Right atrium auricular region (tissue), 2 donors: ENCODE results near the gene TIMELESS. TPM values are rescaled to one million over a fixed set of nuclear protein-coding genes. Genes with fewer than 3 reads are reported as not detected.

Source experiments
- DNase-seq: peaks from one replicate; pipeline ENCODE4 v3.0.0-alpha.2; 2019; ENCODE audit warnings: low spot score
- H3K27ac ChIP-seq, 2 donors: fragments of 200-600 bp; sonication (generic); 1 replicate in 1 of 2; 2 replicates in 1 of 2; pipeline ENCODE4 v1.5.1; 2016 to 2019
- H3K27me3 ChIP-seq, 2 donors: fragments of 200-600 bp; sonication (generic); one replicate each; pipeline versions ENCODE4 v1.5.1 to v1.6.0; 2017 to 2019
- H3K36me3 ChIP-seq: fragments of 200-600 bp; sonication (generic); one replicate; pipeline ENCODE4 v1.5.1; 2016
- H3K4me1 ChIP-seq, 2 donors: fragments of 200-600 bp; sonication (generic); one replicate each; pipeline versions ENCODE4 v1.5.1 to v1.6.0; 2017 to 2019
- H3K4me3 ChIP-seq, 2 donors: fragments of 200-600 bp; sonication (generic); 1 replicate in 1 of 2; 2 replicates in 1 of 2; pipeline ENCODE4 v1.5.1; 2017 to 2019; ENCODE audit warnings: mild to moderate bottlenecking in 1 of 2, moderate library complexity in 1 of 2
- H3K9me3 ChIP-seq, 2 donors: fragments of 200-600 bp; sonication (generic); one replicate each; pipeline ENCODE4 v1.5.1; 2019
- CTCF ChIP-seq, 2 donors: fragments of 200-600 bp; sonication (generic); IDR thresholded peaks; one replicate each; pipeline ENCODE4 v1.5.1; 2019; ENCODE audit warnings: antibody characterized with exemption in 2 of 2
- total RNA-seq, 2 donors: library from RNA; depleted of rRNA; stranded (reverse); fragments of >200 nt; gene quantifications; one replicate each; pipeline ENCODE4 v1.1.0, GENCODE V29; 2016

TIMELESS gene
- total RNA-seq, 2 donors from 2014 or later = 2.1 to 3.0 TPM

- Histone ChIP-seq H3K36me3 (no peaks in the 10 kb centered on the region), H3K9me3 (no peaks in the 10 kb centered on the region), H3K27ac (no peak overlapping the region), H3K4me1 (no peaks in the 10 kb centered on the region), H3K4me3 (no peak overlapping the region), H3K27me3 (no peaks in the 10 kb centered on the region)
- no peak for DNase-seq
- no peak for TF ChIP-seq CTCF (IDR thresholded peaks at IDR 0.05)
Observed at GRCh38 chr12:56434828-56435227, 14.4 kb downstream of the TIMELESS start.

GRCh38 chr12:56431850-56432249 lies 17.4 kb downstream of the TIMELESS start:
- Histone ChIP-seq H3K9me3 (no peaks in the 10 kb centered on the region), H3K4me1 (no peaks in the 10 kb centered on the region), H3K27ac (no peak overlapping the region), H3K4me3 (no peak overlapping the region), H3K36me3 (no peaks in the 10 kb centered on the region), H3K27me3 (no peaks in the 10 kb centered on the region)
- DNase-seq = no peak
- TF ChIP-seq CTCF (IDR thresholded peaks at IDR 0.05) = no peak

GRCh38 chr12:56431288-56431687 lies 17.9 kb downstream of the TIMELESS start:
- TF ChIP-seq CTCF (IDR thresholded peaks at IDR 0.05) = no peak
- DNase-seq = no peak
- Histone ChIP-seq H3K36me3 (no peaks in the 10 kb centered on the region), H3K4me1 (no peaks in the 10 kb centered on the region), H3K4me3 (no peak overlapping the region), H3K27me3 (no peaks in the 10 kb centered on the region), H3K27ac (no peak overlapping the region), H3K9me3 (no peaks in the 10 kb centered on the region)

GRCh38 chr12:56425940-56426438 lies 23.2 kb downstream of the TIMELESS start:
- Histone ChIP-seq H3K27me3 (no peaks in the 10 kb centered on the region), H3K36me3 (no peaks in the 10 kb centered on the region), H3K9me3 (no peaks in the 10 kb centered on the region), H3K27ac (no peak overlapping the region), H3K4me3 (no peak overlapping the region), H3K4me1 (no peaks in the 10 kb centered on the region)
- TF ChIP-seq CTCF (IDR thresholded peaks at IDR 0.05) = no peak
- no peak for DNase-seq

- no peak for DNase-seq
- no peak for TF ChIP-seq CTCF (IDR thresholded peaks at IDR 0.05)
- no peaks in the 10 kb centered on the region for H3K36me3 ChIP-seq
- no peaks in the 10 kb centered on the region for H3K4me1 ChIP-seq
- H3K9me3 ChIP-seq = no peaks in the 10 kb centered on the region
- H3K27me3 ChIP-seq = no peaks in the 10 kb centered on the region
- no peak overlapping the region for H3K27ac ChIP-seq
- no peak overlapping the region for H3K4me3 ChIP-seq
Observed at GRCh38 chr12:56425193-56425592, 24.0 kb downstream of the TIMELESS start.

- Histone ChIP-seq H3K27me3 (no peaks in the 10 kb centered on the region), H3K4me1 (no peaks in the 10 kb centered on the region), H3K36me3 (no peaks in the 10 kb centered on the region), H3K27ac (no peak overlapping the region), H3K4me3 (no peak overlapping the region), H3K9me3 (no peaks in the 10 kb centered on the region)
- DNase-seq = no peak
- TF ChIP-seq CTCF (IDR thresholded peaks at IDR 0.05) = no peak
Observed at GRCh38 chr12:56420411-56420810, 28.8 kb downstream of the TIMELESS start.
